Measurements from ENCODE around the gene GRM1. TPM values are rescaled to one million over a fixed set of nuclear protein-coding genes. Genes with fewer than 3 reads are reported as not detected.

GRM1 gene
- total RNA-seq, 1 donor from 2014 or later = 0.79 TPM

- H3K4me1 ChIP-seq = no peaks in the 10 kb centered on the region
- no peaks in the 10 kb centered on the region for H3K36me3 ChIP-seq
- H3K4me3 ChIP-seq = no peak overlapping the region
- no peak overlapping the region for H3K9ac ChIP-seq
- H3K4me2 ChIP-seq = no peak overlapping the region
- H3K9me3 Mint-ChIP-seq = no peaks in the 10 kb centered on the region
- H3K27ac ChIP-seq = no peak overlapping the region
- no peaks in the 10 kb centered on the region for H3K27me3 Mint-ChIP-seq (ENCODE audit: insufficient read depth, low read depth)
- H3K36me3 Mint-ChIP-seq = no peaks in the 10 kb centered on the region
- no peaks in the 10 kb centered on the region for H3K79me2 ChIP-seq (ENCODE audit: low read depth)
- H3K9me3 ChIP-seq (ENCODE audit: low read depth) = no peaks in the 10 kb centered on the region
- H3K27ac Mint-ChIP-seq = no peak overlapping the region
- no peak for DNase-seq (ENCODE audit: low spot score)
- no peaks in the 10 kb centered on the region for H3K27me3 ChIP-seq
- H3F3A ChIP-seq (ENCODE audit: low read depth) = no peaks in the 10 kb centered on the region
- H2AFZ ChIP-seq (replicated peaks) = no peak overlapping the region
- H3K4me3 Mint-ChIP-seq = no peak overlapping the region
- H3K4me1 Mint-ChIP-seq = no peaks in the 10 kb centered on the region
- TF ChIP-seq EZH2 (IDR thresholded peaks at IDR 0.05) (no peak), CTCF (IDR thresholded peaks at IDR 0.05) (no peak), EZH2phosphoT487 (IDR thresholded peaks at IDR 0.05) (no peak)
- H4K20me1 ChIP-seq (ENCODE audit: low read depth) = no peaks in the 10 kb centered on the region
Measured at GRCh38 chr6:146087386-146087785, 58.5 kb downstream of the GRM1 start.

- no peak overlapping the region for H3K4me3 Mint-ChIP-seq
- Histone ChIP-seq H4K20me1 (ENCODE audit: low read depth) (no peaks in the 10 kb centered on the region), H3K9ac (no peak overlapping the region), H3K27ac (no peak overlapping the region), H3K27me3 (no peaks in the 10 kb centered on the region), H3K4me2 (no peak overlapping the region), H3K4me1 (no peaks in the 10 kb centered on the region), H3K79me2 (ENCODE audit: low read depth) (no peaks in the 10 kb centered on the region), H3K4me3 (no peak overlapping the region), H3K36me3 (no peaks in the 10 kb centered on the region), H3K9me3 (ENCODE audit: low read depth) (no peaks in the 10 kb centered on the region), H2AFZ (replicated peaks) (no peak overlapping the region), H3F3A (ENCODE audit: low read depth) (no peaks in the 10 kb centered on the region)
- TF ChIP-seq EZH2 (IDR thresholded peaks at IDR 0.05) (no peak), CTCF (IDR thresholded peaks at IDR 0.05) (no peak), EZH2phosphoT487 (IDR thresholded peaks at IDR 0.05) (no peak)
- H3K27ac Mint-ChIP-seq = no peak overlapping the region
- no peaks in the 10 kb centered on the region for H3K4me1 Mint-ChIP-seq
- H3K9me3 Mint-ChIP-seq = no peaks in the 10 kb centered on the region
- no peaks in the 10 kb centered on the region for H3K27me3 Mint-ChIP-seq (ENCODE audit: insufficient read depth, low read depth)
- H3K36me3 Mint-ChIP-seq = no peaks in the 10 kb centered on the region
- no peak for DNase-seq (ENCODE audit: low spot score)
Measured at GRCh38 chr6:146090474-146090873, 61.6 kb downstream of the GRM1 start.

GRCh38 chr6:146092961-146093686 is 64.3 kb downstream of the GRM1 start:
- H3K4me3 ChIP-seq = no peak overlapping the region
- no peak overlapping the region for H3K9ac ChIP-seq
- H3K4me1 ChIP-seq = no peaks in the 10 kb centered on the region
- no peaks in the 10 kb centered on the region for H3K4me1 Mint-ChIP-seq
- no peak overlapping the region for H2AFZ ChIP-seq (replicated peaks)
- H3K4me3 Mint-ChIP-seq = no peak overlapping the region
- no peak overlapping the region for H3K4me2 ChIP-seq
- no peaks in the 10 kb centered on the region for H3K9me3 Mint-ChIP-seq
- no peaks in the 10 kb centered on the region for H3K27me3 ChIP-seq
- no peak overlapping the region for H3K27ac ChIP-seq
- no peaks in the 10 kb centered on the region for H3K36me3 Mint-ChIP-seq
- no peak for DNase-seq (ENCODE audit: low spot score)
- no peak overlapping the region for H3K27ac Mint-ChIP-seq
- H3K9me3 ChIP-seq (ENCODE audit: low read depth) = no peaks in the 10 kb centered on the region
- H3K27me3 Mint-ChIP-seq (ENCODE audit: insufficient read depth, low read depth) = no peaks in the 10 kb centered on the region
- H4K20me1 ChIP-seq (ENCODE audit: low read depth) = no peaks in the 10 kb centered on the region
- H3F3A ChIP-seq (ENCODE audit: low read depth) = no peaks in the 10 kb centered on the region
- H3K36me3 ChIP-seq = no peaks in the 10 kb centered on the region
- no peaks in the 10 kb centered on the region for H3K79me2 ChIP-seq (ENCODE audit: low read depth)
- TF ChIP-seq EZH2phosphoT487 (IDR thresholded peaks at IDR 0.05) = no peak
- no peak for TF ChIP-seq CTCF (IDR thresholded peaks at IDR 0.05)
- TF ChIP-seq EZH2 (IDR thresholded peaks at IDR 0.05) = no peak

All from neural progenitor cell (in vitro differentiated cells).